SU-DHL-6 (cell line): ENCODE data around the gene CUX1.

ENCODE experiments used
- CTCF ChIP-seq: fragments of 200-600 bp; sonication (generic); IDR thresholded peaks from one replicate; pipeline ENCODE4 v1.5.1; 2017; ENCODE audit warnings: antibody characterized with exemption, mild to moderate bottlenecking, low read length, moderate library complexity; ENCODE audit not compliant: insufficient read depth, poor library complexity, severe bottlenecking
- EZH2phosphoT487 ChIP-seq: fragments of 200-600 bp; sonication (generic), shearing (Covaris generic); conservative IDR thresholded peaks from 2 replicates; pipeline ENCODE4 v1.6.1; 2018; ENCODE audit warnings: mild to moderate bottlenecking, antibody characterized with exemption, low read length, moderate library complexity, mixed read lengths

- no peak for TF ChIP-seq CTCF
- no peak for TF ChIP-seq EZH2phosphoT487
Observed at GRCh38 chr7:102018876-102019275, 201.4 kb downstream of the CUX1 start.
